Epithelial cell of esophagus (primary cell): ENCODE measurements around the gene NUP35.

ENCODE experiments used
- DNase-seq: peaks from one replicate; pipeline ENCODE4 v3.0.0; 2010; ENCODE audit warnings: low read depth
- H3K4me3 ChIP-seq: 2 replicates; pipeline ENCODE4 v1.5.1; 2011; ENCODE audit warnings: mild to moderate bottlenecking, low read length, control low read depth
- TF ChIP-seq, protein P1 (sequence below): IDR thresholded peaks from 2 replicates; pipeline ENCODE4 v1.5.1; 2011; ENCODE audit warnings: low read depth, mild to moderate bottlenecking, low read length, control low read depth, inconsistent platforms; ENCODE audit not compliant: insufficient read depth; ENCODE audit errors: missing control alignments

NUP35 gene

DNA sequence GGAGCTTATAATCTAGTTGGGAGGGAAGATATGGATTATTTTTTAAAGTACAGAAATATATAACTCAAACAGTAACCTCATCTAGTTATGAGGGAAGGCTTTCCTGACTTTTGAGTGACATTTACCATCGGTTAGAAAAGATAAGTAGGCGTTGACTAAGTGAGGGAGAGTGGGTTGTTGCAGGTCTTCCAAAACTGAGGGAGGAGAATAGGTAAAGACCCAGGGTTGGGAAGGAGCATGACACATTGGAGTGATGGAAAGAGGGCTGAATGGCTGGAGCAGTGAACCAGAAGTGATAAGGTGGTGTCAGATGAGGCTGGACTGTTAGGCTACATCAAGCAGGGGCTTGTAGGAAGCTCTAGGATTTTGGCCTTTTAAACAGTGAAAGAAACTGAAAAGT is 10.6 kb upstream of the NUP35 start:
- TF ChIP-seq, protein P1, sequence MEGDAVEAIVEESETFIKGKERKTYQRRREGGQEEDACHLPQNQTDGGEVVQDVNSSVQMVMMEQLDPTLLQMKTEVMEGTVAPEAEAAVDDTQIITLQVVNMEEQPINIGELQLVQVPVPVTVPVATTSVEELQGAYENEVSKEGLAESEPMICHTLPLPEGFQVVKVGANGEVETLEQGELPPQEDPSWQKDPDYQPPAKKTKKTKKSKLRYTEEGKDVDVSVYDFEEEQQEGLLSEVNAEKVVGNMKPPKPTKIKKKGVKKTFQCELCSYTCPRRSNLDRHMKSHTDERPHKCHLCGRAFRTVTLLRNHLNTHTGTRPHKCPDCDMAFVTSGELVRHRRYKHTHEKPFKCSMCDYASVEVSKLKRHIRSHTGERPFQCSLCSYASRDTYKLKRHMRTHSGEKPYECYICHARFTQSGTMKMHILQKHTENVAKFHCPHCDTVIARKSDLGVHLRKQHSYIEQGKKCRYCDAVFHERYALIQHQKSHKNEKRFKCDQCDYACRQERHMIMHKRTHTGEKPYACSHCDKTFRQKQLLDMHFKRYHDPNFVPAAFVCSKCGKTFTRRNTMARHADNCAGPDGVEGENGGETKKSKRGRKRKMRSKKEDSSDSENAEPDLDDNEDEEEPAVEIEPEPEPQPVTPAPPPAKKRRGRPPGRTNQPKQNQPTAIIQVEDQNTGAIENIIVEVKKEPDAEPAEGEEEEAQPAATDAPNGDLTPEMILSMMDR = no peak
- DNase-seq = no peak
- no peak overlapping the region for H3K4me3 ChIP-seq

DNA sequence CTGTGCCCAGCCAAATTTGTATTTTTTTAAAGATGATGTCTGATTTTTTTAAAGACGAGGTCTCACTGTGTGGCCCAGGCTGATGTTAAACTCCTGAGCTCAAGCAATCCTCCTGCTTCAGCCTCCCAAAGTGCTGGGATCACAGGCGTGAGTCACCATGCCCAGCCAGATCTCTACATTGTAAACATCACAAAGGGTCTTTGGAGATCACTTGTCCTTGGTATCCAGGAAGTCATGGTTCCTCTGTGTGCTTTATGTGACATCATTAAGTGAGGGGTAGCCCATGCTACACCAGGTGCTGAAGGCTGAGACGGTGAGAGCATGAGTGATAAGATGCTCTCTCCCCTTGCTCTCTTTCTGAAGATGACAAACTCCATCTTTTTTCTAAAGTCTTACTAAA is 7.0 kb upstream of the NUP35 start:
- no peak for DNase-seq
- no peak overlapping the region for H3K4me3 ChIP-seq
- TF ChIP-seq, protein P1 = no peak

DNA sequence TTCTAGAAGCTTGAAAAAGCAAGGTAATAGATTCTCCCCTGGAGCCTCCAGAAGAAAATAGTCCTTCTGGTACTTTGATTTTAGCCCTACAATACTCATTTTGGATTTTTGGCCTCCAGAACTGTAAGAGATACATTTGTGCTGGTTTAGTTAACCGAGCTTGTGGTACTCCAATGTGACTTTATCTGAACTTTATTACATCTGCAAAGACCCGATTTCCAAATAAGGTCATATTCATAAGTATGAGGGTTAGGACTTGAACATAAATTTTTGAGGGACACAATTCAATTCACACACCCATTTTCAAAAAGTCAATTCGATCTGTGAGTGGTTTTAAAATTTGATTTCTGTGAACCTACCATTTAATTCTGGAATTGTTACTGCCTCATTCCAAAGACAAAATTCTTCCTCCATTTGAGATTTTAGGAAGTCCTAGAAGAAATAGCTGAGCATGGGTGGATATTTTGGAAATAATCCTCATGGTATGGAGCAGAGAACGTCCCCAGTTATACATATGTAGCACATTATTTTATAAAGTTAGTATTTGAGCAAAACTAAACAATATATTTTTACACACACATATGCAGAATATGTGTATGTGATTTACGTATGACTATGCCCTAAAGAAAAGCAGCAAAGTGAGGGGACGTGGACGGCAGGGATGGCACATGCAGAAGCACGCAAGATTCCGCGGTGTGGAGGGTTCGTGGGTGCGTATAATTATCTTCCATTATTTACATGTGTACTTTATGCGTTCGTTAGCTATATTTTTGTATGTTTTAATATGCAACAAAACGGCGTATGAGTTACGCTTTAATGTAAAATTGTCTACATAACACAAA is 905 bp upstream of the NUP35 start:
- TF ChIP-seq, protein P1 = no peak
- peak; percentile 2 for DNase-seq
- H3K4me3 ChIP-seq = peak overlapping the region; percentile 93

DNA sequence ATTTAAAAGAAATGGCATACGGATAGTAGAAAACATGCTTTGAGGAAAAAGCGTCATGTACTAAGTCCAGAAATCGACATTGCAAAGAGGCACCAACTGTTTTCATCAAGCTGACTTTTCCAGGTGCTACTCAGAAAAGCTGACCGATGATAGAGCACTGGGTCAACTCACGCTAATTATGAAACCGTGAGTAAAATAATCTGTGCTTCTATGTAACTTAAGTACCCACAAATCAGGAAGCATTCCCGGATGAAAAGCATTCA is 353 bp upstream of the NUP35 start:
- no peak for DNase-seq
- H3K4me3 ChIP-seq = peak overlapping the region; percentile 93
- TF ChIP-seq, protein P1 = no peak

DNA sequence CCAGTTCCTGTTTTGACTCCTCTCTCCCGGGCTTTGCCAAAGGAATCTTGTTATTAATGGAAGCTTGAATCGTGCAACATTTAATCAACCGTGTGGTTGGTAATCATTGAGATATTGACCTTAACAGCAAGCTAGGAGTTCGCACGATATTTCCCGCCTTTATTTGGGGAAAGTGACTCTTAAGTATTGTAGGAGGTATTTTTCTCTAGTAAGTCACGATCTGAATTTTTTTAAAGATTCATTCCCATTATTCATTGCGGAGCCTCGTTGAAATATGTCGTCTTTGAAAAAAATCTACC is 663 bp downstream of the NUP35 start:
- H3K4me3 ChIP-seq = peak overlapping the region; percentile 93
- TF ChIP-seq, protein P1 = no peak
- no peak for DNase-seq

DNA sequence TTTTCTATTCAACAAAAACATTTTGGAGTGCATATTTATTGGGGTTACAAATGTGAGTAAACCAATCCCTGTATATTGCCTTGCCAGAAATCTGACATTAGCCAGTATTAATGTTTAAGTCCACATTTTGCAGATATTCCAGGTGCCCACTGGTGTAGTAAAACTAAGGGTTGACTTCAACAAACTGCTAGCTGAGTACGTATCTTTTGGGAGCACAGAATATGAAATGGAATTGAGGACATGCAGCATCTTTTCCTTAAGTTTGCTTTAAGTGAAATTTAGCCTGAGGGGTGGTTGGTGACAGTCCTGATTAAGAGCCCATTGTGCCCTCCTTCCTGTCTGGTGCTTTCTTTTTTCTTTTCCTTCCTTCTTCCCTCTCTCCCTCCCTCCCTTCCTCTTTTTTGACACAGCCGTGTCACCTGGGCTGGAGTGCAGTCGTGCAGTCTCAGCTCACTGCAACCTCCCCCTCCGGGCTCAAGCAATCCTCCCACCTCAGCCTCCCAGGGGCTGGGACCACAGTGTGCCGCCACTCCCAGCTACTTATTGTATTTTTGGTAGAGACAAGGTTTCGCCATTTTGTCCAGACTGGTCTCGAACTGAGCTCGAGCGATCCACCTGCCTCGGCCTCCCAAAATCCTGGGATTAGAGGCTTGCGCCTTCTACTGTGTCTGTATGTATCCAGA is 1.6 kb downstream of the NUP35 start:
- peak overlapping the region; percentile 93 for H3K4me3 ChIP-seq
- TF ChIP-seq, protein P1 = no peak
- no peak for DNase-seq

DNA sequence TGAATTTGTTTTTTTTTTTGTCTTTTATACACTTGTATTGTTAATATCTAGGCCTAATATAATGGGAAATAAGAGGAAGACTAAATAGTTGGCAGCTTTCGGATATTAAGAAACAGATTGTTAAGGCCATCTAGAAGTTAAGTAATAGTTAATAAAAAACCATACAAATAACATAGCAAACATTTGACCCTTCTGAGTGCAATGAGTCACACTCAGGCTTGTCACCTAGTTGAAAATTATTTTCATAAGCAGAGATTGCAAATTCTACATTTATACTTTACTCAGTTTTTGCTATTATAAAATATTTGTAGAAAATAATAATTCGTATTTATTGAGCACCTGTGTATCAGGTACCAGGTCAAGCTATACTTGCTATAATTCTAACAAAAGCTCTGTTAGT is 2.4 kb downstream of the NUP35 start:
- TF ChIP-seq, protein P1 = no peak
- H3K4me3 ChIP-seq = no peak overlapping the region
- DNase-seq = no peak
